ENCODE results near the gene BBS4.
"Not testable (repeated sequence)": the region's sequence is repeated elsewhere in the genome, so short reads cannot be mapped to it uniquely, and the experiment has no call there.

The BBS4 gene, protein sequence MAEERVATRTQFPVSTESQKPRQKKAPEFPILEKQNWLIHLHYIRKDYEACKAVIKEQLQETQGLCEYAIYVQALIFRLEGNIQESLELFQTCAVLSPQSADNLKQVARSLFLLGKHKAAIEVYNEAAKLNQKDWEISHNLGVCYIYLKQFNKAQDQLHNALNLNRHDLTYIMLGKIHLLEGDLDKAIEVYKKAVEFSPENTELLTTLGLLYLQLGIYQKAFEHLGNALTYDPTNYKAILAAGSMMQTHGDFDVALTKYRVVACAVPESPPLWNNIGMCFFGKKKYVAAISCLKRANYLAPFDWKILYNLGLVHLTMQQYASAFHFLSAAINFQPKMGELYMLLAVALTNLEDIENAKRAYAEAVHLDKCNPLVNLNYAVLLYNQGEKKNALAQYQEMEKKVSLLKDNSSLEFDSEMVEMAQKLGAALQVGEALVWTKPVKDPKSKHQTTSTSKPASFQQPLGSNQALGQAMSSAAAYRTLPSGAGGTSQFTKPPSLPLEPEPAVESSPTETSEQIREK

DNA sequence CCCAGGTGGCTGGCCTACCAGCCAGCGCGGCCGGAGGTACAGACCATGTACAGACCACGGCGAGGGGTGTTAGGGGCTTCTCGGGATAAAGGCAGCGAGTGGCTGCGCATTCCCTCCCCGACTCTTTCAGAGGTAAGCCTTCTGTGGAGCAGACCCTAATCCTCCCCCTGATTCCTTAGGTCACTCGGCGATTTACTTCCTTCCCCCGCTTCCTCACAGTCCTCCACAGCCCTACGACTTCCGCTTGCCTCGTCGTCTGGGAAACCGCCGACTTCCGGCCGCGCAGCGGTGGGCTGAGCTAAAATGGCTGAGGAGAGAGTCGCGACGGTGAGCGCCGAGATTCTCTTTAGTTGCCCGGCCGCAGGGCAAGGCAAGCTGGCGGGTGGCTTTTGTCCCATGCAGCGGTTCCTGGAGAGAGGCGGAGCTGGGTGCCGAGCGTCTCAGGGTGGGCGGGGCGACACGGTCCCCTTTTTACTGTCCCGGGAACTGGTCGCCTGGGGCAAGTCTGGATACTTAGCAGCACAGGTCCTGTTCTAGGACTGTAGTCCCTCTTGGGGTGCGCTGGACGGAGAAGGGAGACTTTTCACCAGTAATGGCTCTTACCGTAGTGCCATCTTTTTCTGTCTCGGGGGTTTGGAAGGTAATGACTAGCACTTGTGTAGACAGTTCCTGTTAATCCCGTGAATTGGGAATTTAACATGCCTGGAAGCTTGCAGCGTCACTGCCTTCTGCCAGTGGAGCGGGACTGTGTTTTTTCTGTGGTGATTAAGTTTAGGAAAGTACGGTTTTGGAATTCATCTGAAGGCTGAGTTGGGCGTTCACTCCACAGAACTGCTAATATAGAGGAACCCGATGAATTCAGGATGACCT lies at the start of gene BBS4, which contains the start of gene HIGD2B:
Gene BBS4, plus strand, starts transcription at position 283 of the 870 bp plus-strand sequence. Its CDS starts 21 bp downstream, at position 304.
Gene HIGD2B, minus strand, starts transcription at position 258 of the 870 bp plus-strand sequence. CDS start 9,808 bp downstream, outside the sequence.
- DNase-seq (ENCODE audit: low read depth, low spot score): peak; percentile 33
- peak within 1 kb of the TSS; percentile 88 for H3K27ac ChIP-seq

GRCh38 chr15:72636519-72637282 lies 49.3 kb upstream of the BBS4 start:
- H3K27ac ChIP-seq: not testable (repeated sequence)
- peak; percentile 2 for DNase-seq (ENCODE audit: low read depth, low spot score)

DNA sequence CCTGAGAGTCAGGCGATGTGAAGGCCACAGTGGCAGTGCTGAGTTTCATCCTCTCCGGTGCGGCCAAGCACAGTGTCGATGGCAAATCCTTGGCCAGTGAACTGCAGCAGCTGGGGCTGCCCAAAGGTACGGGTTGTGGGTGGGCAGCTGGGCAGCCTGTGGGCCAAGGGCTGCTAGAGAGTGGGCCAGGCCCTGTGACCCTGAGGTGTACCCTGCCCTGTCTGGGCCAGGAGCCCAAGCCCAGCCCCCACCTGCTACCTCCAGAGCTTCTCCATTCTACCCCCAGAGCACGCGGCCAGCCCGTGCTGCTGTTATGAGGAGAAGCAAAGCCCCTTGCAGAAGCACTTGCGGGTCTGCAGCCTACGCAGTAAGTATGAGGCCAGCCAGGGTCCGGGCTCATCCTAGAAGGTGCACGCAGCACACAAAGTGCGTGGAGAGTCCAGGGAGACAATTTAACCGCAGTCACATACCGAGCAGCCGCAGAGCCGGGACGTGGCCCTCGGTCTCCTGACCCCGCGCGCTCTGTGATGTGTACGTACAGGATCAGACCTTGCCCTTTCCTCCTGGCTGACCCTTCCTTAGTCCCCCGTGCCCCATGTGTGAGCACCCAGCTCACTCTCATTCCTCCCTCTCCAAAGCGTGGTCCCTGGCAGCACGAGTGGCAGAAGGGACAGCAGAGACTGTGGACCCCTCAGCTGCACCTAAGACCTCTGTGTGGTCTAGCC lies 46.1 kb upstream of the BBS4 start:
- DNase-seq (ENCODE audit: low read depth, low spot score); H3K27ac ChIP-seq: not testable (repeated sequence)

- not testable (repeated sequence) for DNase-seq (ENCODE audit: low read depth, low spot score); H3K27ac ChIP-seq
Observed at GRCh38 chr15:72642271-72642670, 43.7 kb upstream of the BBS4 start.

DNA sequence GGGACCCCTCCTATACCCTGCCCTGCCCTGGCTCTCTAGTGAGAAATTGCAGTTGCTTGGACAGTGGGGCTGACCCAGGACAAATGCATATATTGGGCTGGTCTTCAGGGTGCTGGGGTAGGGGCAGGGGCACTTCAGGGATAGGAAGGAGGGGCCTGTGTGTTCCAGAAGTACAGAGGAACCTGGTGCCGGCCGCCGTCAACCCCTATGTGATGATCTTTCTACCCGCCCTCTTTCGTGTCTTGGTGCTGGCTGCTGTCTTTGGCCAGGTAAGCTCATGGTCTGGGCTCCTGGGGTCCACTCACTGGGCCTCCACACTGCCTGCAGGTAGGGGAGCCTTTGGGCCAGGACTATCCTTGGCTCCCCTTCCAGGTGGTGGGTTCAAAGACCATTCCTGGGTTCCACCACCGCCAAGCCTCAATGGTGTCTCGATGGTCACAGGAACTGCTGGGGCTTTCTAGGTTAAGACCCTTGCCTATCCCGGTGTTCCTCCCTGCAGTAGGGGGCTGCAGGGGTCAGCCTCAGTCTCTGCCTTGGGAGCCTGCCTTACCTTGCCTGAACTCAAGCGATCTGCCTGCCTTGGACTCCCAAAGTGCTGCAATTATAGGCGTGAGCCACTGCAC lies 37.3 kb upstream of the BBS4 start:
- DNase-seq (ENCODE audit: low read depth, low spot score); H3K27ac ChIP-seq: not testable (repeated sequence)

- DNase-seq (ENCODE audit: low read depth, low spot score); H3K27ac ChIP-seq: not testable (repeated sequence)
Observed at GRCh38 chr15:72654397-72654796, 31.6 kb upstream of the BBS4 start, which contains the start of gene GOLGA6B. Gene GOLGA6B (plus strand): TSS chr15:72654697. CDS start chr15:72654738, 41 bp downstream.

DNA sequence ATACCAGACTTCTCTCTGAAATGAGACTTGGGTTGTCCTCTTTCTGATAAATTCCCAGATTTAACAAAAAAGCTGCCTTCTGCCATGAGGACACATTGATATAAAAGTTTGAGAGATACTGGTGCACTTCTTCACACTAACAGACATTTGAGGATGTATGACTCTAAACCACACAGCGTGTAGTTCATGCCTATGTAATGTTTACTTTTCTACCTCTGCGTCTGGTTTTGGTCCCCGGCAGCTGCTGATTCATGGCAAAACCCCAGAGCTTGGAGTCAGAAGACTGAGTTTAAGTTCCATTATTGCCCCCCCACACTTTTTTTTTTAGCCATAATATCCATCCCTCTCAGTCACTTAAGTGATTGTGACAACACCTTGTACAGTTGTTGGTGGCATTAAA lies 30.0 kb upstream of the BBS4 start:
- not testable (repeated sequence) for DNase-seq (ENCODE audit: low read depth, low spot score); H3K27ac ChIP-seq

- H3K27ac ChIP-seq; DNase-seq (ENCODE audit: low read depth, low spot score): not testable (repeated sequence)
Observed at GRCh38 chr15:72661081-72661480, 24.9 kb upstream of the BBS4 start.

GRCh38 chr15:72663931-72664330 lies 22.1 kb upstream of the BBS4 start:
- DNase-seq (ENCODE audit: low read depth, low spot score): not testable (repeated sequence)

GRCh38 chr15:72665706-72666105 lies 20.3 kb upstream of the BBS4 start:
- not testable (repeated sequence) for DNase-seq (ENCODE audit: low read depth, low spot score); H3K27ac ChIP-seq

More at GRCh38 chr15:72663931-72664330, 22.1 kb upstream of the BBS4 start:
- not testable (repeated sequence) for H3K27ac ChIP-seq

- not testable (repeated sequence) for H3K27ac ChIP-seq; DNase-seq (ENCODE audit: low read depth, low spot score)
Observed at GRCh38 chr15:72669803-72670202, 16.2 kb upstream of the BBS4 start.

DNA sequence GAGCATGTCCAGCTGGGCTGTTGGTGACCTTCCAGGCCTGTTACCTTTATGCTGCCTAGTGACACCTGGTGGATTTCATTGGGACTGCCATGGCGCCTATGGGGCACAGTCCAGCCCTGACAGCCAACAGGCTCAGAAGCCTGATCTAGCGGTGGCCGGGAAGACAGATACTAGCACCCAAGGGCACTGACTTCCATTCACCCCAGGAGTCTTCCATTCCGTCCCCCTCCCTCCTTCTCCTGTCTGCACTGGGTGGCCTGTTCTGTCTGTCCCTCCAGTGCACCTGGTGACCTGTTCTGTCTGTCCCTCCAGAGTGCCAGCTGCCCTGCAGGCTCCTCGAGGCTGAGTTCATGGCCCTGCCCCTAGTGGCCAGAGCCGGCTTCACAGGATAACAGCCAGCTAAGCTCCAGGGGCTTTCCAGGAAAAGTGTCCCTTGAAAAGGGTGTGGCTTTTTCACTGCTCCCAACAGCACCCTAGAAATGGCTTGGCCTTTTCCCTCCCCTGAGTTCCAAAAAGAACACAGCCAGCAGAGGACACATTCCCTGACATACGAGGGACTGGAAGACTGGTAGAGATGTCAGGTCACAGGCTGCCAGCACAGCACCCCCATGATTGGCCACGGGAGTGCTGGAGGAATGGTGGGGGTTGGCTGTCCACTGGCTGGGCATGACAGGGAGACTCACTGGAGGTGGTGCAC lies 15.2 kb upstream of the BBS4 start:
- H3K27ac ChIP-seq: not testable (repeated sequence)

GRCh38 chr15:72671525-72671924 lies 14.5 kb upstream of the BBS4 start:
- no peak for DNase-seq (ENCODE audit: low read depth, low spot score)
- H3K27ac ChIP-seq: no peak overlapping the region

More for the DNA sequence above, 15.2 kb upstream of the BBS4 start:
- not testable (repeated sequence) for DNase-seq (ENCODE audit: low read depth, low spot score)

- no peak overlapping the region for H3K27ac ChIP-seq
- DNase-seq (ENCODE audit: low read depth, low spot score): no peak
Observed at GRCh38 chr15:72676838-72677237, 9.2 kb upstream of the BBS4 start.

GRCh38 chr15:72680931-72681330 lies 5.1 kb upstream of the BBS4 start:
- no peak for DNase-seq (ENCODE audit: low read depth, low spot score)

DNA sequence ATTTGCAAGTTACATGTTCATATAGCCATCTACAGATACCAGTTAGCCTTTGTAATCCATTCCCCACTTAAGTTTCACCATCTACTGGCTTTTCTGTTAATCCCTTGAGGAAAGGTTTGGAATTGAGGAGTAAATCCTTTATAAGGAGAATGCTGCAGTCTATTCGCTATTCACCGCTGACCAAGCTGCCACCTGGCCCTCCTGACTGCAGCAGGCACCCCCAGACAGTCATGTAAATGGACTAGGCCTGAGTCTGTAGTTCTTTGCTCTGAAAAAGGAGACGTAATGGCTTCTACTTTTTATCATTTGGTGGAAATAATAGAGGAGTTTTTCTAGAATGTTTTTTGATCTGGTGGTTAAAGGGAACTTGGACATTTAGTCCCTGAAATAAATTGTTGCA lies 3.2 kb upstream of the BBS4 start:
- H3K27ac ChIP-seq: no peak overlapping the region
- no peak for DNase-seq (ENCODE audit: low read depth, low spot score)

More at GRCh38 chr15:72680931-72681330, 5.1 kb upstream of the BBS4 start:
- H3K27ac ChIP-seq: no peak overlapping the region

DNA sequence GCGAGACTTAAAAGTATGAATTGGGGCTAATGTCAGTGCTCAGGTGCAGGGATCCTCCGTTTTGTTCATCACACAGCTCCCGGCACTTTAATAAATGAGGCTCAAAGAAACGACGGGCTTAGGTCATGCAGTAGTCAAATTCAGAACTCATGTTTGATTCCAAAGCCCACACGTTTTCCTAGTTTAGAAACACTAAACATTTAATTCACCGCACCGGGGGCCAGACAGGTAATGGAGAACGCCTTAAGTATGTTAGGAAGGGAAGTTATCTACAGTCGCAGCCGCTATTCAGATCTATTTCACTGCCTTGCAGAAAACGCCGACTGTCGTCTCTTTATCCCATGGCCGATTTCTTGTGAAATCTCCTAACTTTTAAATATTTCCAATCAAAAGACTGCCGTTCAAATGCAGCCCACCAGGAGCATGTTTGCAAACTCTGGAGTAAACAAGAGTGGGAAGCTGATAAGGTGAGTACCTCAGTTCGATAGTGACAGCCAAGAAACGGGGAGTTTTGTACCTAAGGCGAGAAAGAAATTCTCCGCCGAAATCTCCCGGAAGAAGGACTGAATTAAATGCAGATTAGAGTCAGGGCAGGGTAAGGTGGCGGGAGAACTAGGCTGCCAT lies 594 bp upstream of the BBS4 start:
- DNase-seq (ENCODE audit: low read depth, low spot score): no peak
- peak overlapping the region; percentile 88 for H3K27ac ChIP-seq

GRCh38 chr15:72688697-72689096 lies 2.7 kb downstream of the BBS4 start:
- no peak for DNase-seq (ENCODE audit: low read depth, low spot score)
- H3K27ac ChIP-seq: no peak overlapping the region

Measured in epithelial cell of prostate (primary cell).